SU-DHL-6 (cell line): ENCODE measurements around the gene UQCC2.

Experiments used
- H2AFZ ChIP-seq: fragments of 200-600 bp; sonication (generic); 2 replicates; pipeline ENCODE4 v1.6.1; 2014; ENCODE audit warnings: low read depth, mild to moderate bottlenecking, moderate library complexity, mixed read lengths, antibody characterized with exemption, low read length; ENCODE audit not compliant: severe bottlenecking
- H3F3A ChIP-seq: fragments of 200-600 bp; shearing (Covaris generic); 2 replicates; pipeline ENCODE4 v1.6.0; 2016; ENCODE audit warnings: antibody characterized with exemption, mild to moderate bottlenecking; ENCODE audit not compliant: insufficient read depth
- H3K27ac ChIP-seq: fragments of 200-600 bp; sonication (generic); 2 replicates; pipeline ENCODE4 v1.5.1; 2016; ENCODE audit warnings: low read depth, mild to moderate bottlenecking, low read length, moderate library complexity, mixed read lengths
- H3K27me3 ChIP-seq: fragments of 200-600 bp; sonication (generic), shearing (Covaris generic); 2 replicates; pipeline ENCODE4 v1.6.0; 2014; ENCODE audit warnings: mild to moderate bottlenecking, low read length
- H3K36me3 ChIP-seq: fragments of 200-600 bp; sonication (generic); 2 replicates; pipeline ENCODE4 v1.6.1; 2014; ENCODE audit warnings: mild to moderate bottlenecking, low read length, mixed read lengths
- H3K4me2 ChIP-seq: fragments of 300-600, 200-600 bp; shearing (Covaris generic), sonication (generic); 2 replicates; pipeline ENCODE4 v1.6.0; 2014; ENCODE audit warnings: low read length, low read depth, mild to moderate bottlenecking; ENCODE audit not compliant: poor library complexity, severe bottlenecking
- H3K4me3 ChIP-seq: fragments of 200-600 bp; sonication (generic); 2 replicates; pipeline ENCODE4 v1.5.1; 2014; ENCODE audit warnings: antibody characterized with exemption, low read length, mild to moderate bottlenecking, mixed read lengths; ENCODE audit not compliant: insufficient read depth, poor library complexity, severe bottlenecking
- H3K79me2 ChIP-seq: fragments of 200-600 bp; sonication (generic); 2 replicates; pipeline ENCODE4 v1.6.1; 2014; ENCODE audit warnings: mild to moderate bottlenecking, low read length, moderate library complexity; ENCODE audit not compliant: insufficient read depth
- H3K9ac ChIP-seq: fragments of 200-600 bp; sonication (generic); 2 replicates; pipeline ENCODE4 v1.7.0; 2014; ENCODE audit warnings: mild to moderate bottlenecking, low read length
- H3K9me2 ChIP-seq: fragments of 200-600 bp; sonication (generic); replicated peaks from 2 replicates; pipeline ENCODE4 v1.6.1; 2014; ENCODE audit warnings: low read length; ENCODE audit not compliant: insufficient read depth
- H3K9me3 ChIP-seq: fragments of 200-600 bp; sonication (generic); 2 replicates; pipeline ENCODE4 v1.6.1; 2014; ENCODE audit warnings: low read length, mixed read lengths; ENCODE audit not compliant: insufficient read depth
- H4K20me1 ChIP-seq: fragments of 200-600 bp; sonication (generic); 2 replicates; pipeline ENCODE4 v1.6.1; 2014; ENCODE audit warnings: low read depth, mild to moderate bottlenecking, antibody characterized with exemption, low read length, moderate library complexity, mixed read lengths
- EZH2phosphoT487 ChIP-seq: fragments of 200-600 bp; sonication (generic), shearing (Covaris generic); conservative IDR thresholded peaks from 2 replicates; pipeline ENCODE4 v1.6.1; 2018; ENCODE audit warnings: mild to moderate bottlenecking, antibody characterized with exemption, low read length, moderate library complexity, mixed read lengths
- TF ChIP-seq, protein P1 (sequence below): fragments of 200-600 bp; sonication (generic); IDR thresholded peaks from one replicate; pipeline ENCODE4 v1.5.1; 2017; ENCODE audit warnings: antibody characterized with exemption, mild to moderate bottlenecking, low read length, moderate library complexity; ENCODE audit not compliant: insufficient read depth, poor library complexity, severe bottlenecking

UQCC2 gene

DNA sequence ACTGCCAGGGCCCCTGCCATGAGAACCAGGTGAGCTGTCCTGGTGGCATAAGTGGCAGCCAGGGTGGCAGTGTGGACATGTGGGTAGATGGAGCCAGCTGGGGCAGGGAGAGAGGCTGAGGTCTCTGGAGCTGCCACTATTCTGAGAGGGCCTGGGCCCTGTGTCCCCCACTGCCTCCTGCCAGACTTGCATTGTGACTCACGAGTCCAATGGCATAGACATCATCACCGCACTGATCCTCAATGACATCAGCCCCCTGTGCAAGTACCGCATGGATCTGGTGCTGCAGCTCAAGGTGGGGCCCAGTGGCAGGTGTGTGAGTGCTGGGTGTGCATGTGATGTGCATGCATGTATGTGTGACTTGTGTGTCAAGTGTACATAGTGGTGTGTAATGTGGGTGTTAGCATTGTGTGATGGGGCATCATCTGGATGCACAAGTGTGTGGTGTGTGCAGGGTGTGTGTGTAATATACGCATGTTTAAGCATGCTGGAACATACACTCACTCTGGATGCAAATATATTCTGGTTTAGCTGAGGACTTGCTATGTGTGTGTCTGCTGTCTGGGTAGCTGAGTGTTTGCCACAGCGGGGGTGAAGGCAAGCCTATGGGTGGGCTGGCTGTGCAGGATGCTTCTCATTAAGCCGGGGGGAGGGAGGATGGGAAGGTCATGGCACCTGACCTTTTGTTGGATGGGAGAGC, 25.1 kb downstream of the UQCC2 start:
- H3K27ac ChIP-seq: no peak overlapping the region
- H3K4me2 ChIP-seq: no peak overlapping the region
- no peak overlapping the region for H2AFZ ChIP-seq
- no peaks in the 10 kb centered on the region for H4K20me1 ChIP-seq
- no peaks in the 10 kb centered on the region for H3K9me2 ChIP-seq
- H3K27me3 ChIP-seq: no peaks in the 10 kb centered on the region
- H3K9me3 ChIP-seq: no peaks in the 10 kb centered on the region
- no peak overlapping the region for H3K4me3 ChIP-seq
- H3K36me3 ChIP-seq: no peaks in the 10 kb centered on the region
- H3K9ac ChIP-seq: no peak overlapping the region
- no peaks in the 10 kb centered on the region for H3F3A ChIP-seq
- H3K79me2 ChIP-seq: no peaks in the 10 kb centered on the region
- no peak for TF ChIP-seq EZH2phosphoT487
- TF ChIP-seq, protein P1, sequence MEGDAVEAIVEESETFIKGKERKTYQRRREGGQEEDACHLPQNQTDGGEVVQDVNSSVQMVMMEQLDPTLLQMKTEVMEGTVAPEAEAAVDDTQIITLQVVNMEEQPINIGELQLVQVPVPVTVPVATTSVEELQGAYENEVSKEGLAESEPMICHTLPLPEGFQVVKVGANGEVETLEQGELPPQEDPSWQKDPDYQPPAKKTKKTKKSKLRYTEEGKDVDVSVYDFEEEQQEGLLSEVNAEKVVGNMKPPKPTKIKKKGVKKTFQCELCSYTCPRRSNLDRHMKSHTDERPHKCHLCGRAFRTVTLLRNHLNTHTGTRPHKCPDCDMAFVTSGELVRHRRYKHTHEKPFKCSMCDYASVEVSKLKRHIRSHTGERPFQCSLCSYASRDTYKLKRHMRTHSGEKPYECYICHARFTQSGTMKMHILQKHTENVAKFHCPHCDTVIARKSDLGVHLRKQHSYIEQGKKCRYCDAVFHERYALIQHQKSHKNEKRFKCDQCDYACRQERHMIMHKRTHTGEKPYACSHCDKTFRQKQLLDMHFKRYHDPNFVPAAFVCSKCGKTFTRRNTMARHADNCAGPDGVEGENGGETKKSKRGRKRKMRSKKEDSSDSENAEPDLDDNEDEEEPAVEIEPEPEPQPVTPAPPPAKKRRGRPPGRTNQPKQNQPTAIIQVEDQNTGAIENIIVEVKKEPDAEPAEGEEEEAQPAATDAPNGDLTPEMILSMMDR: no peak

GRCh38 chr6:33685411-33686224, 25.9 kb downstream of the UQCC2 start:
- H3K4me2 ChIP-seq: no peak overlapping the region

GRCh38 chr6:33684983-33685382, 26.5 kb downstream of the UQCC2 start:
- no peak overlapping the region for H3K27ac ChIP-seq

More at GRCh38 chr6:33685411-33686224, 25.9 kb downstream of the UQCC2 start:
- H3K27ac ChIP-seq: no peak overlapping the region
- no peaks in the 10 kb centered on the region for H3K79me2 ChIP-seq
- H3K36me3 ChIP-seq: no peaks in the 10 kb centered on the region
- no peak overlapping the region for H3K4me3 ChIP-seq
- no peak overlapping the region for H3K9ac ChIP-seq
- TF ChIP-seq EZH2phosphoT487: no peak
- TF ChIP-seq, protein P1: no peak
- no peaks in the 10 kb centered on the region for H3K9me2 ChIP-seq
- H3F3A ChIP-seq: no peaks in the 10 kb centered on the region
- H2AFZ ChIP-seq: no peak overlapping the region
- H3K27me3 ChIP-seq: no peaks in the 10 kb centered on the region
- no peaks in the 10 kb centered on the region for H3K9me3 ChIP-seq
- H4K20me1 ChIP-seq: no peaks in the 10 kb centered on the region

More at GRCh38 chr6:33684983-33685382, 26.5 kb downstream of the UQCC2 start:
- no peak for TF ChIP-seq EZH2phosphoT487
- TF ChIP-seq, protein P1: no peak
- no peaks in the 10 kb centered on the region for H3F3A ChIP-seq
- H3K4me3 ChIP-seq: no peak overlapping the region
- no peaks in the 10 kb centered on the region for H3K27me3 ChIP-seq
- H3K9ac ChIP-seq: no peak overlapping the region
- no peaks in the 10 kb centered on the region for H3K9me3 ChIP-seq
- H3K79me2 ChIP-seq: no peaks in the 10 kb centered on the region
- H4K20me1 ChIP-seq: no peaks in the 10 kb centered on the region
- no peaks in the 10 kb centered on the region for H3K9me2 ChIP-seq
- no peak overlapping the region for H2AFZ ChIP-seq
- no peak overlapping the region for H3K4me2 ChIP-seq
- H3K36me3 ChIP-seq: no peaks in the 10 kb centered on the region
